ENCODE results near the gene MRTFB. TPM values are rescaled to one million over a fixed set of nuclear protein-coding genes. Genes with fewer than 3 reads are reported as not detected.

MRTFB gene
- total RNA-seq, 2 experiments from 2014 or later, result 12.5 to 13.6 TPM

- POLR2A ChIA-PET, result no interaction called here
- Mint-ChIP-seq H3K27ac (no peak overlapping the region), H3K9me3 (peaks cover 12% of the 10 kb centered on the region), H3K4me1 (peaks cover 1% of the 10 kb centered on the region), H3K4me3 (no peak overlapping the region), H3K27me3 (no peaks in the 10 kb centered on the region), H3K36me3 (ENCODE audit: low read depth) (peaks cover 12% of the 10 kb centered on the region)
- DNase-seq, result no peak
- CTCF ChIA-PET, result interaction anchor here (0.7 kb wide), 1 partner anchor 373 kb away, joined by 3 read pairs; the partner anchor contains the start of gene ERCC4
Measured at GRCh38 chr16:14292051-14292825, 221.1 kb downstream of the MRTFB start.

GRCh38 chr16:14296663-14297062 is 225.5 kb downstream of the MRTFB start:
- ChIA-PET POLR2A (no interaction called here), CTCF (no interaction called here)
- no peak overlapping the region for H3K27ac Mint-ChIP-seq
- H3K9me3 Mint-ChIP-seq, result no peaks in the 10 kb centered on the region
- no peaks in the 10 kb centered on the region for H3K36me3 Mint-ChIP-seq (ENCODE audit: low read depth)
- H3K4me3 Mint-ChIP-seq, result no peak overlapping the region
- peaks cover 13% of the 10 kb centered on the region for H3K27me3 Mint-ChIP-seq
- DNase-seq, result no peak
- H3K4me1 Mint-ChIP-seq, result peaks cover 10% of the 10 kb centered on the region

GRCh38 chr16:14298374-14299122 is 227.4 kb downstream of the MRTFB start:
- Mint-ChIP-seq H3K27ac (no peak overlapping the region), H3K9me3 (no peaks in the 10 kb centered on the region), H3K4me3 (no peak overlapping the region), H3K36me3 (ENCODE audit: low read depth) (no peaks in the 10 kb centered on the region), H3K27me3 (peaks cover 20% of the 10 kb centered on the region), H3K4me1 (peaks cover 11% of the 10 kb centered on the region)
- POLR2A ChIA-PET, result no interaction called here
- DNase-seq, result no peak
- CTCF ChIA-PET, result interaction anchor here (1.5 kb wide), 1 partner anchor 375 kb away, joined by 4 read pairs; no protein-coding TSS in a partner anchor

- CTCF ChIA-PET, result no interaction called here
- H3K27ac Mint-ChIP-seq, result no peak overlapping the region
- DNase-seq, result peak; percentile 26
- peaks cover 11% of the 10 kb centered on the region for H3K4me1 Mint-ChIP-seq
- H3K27me3 Mint-ChIP-seq, result peaks cover 36% of the 10 kb centered on the region
- POLR2A ChIA-PET, result interaction anchor here (1.5 kb wide), 1 partner anchor 381 kb away, joined by 4 read pairs; the partner anchor contains the start of gene ERCC4
- peak overlapping the region; percentile 61 for H3K4me3 Mint-ChIP-seq
- no peaks in the 10 kb centered on the region for H3K9me3 Mint-ChIP-seq
- no peaks in the 10 kb centered on the region for H3K36me3 Mint-ChIP-seq (ENCODE audit: low read depth)
Measured at GRCh38 chr16:14300705-14301168, 229.6 kb downstream of the MRTFB start.

GRCh38 chr16:14301169-14302030 is 230.3 kb downstream of the MRTFB start:
- ChIA-PET CTCF (interaction anchor here (0.9 kb wide), 1 partner anchor 52 kb away, joined by 3 read pairs; no protein-coding TSS in a partner anchor), POLR2A (interaction anchor here (1.5 kb wide), 1 partner anchor 382 kb away, joined by 4 read pairs; the partner anchor contains the start of gene ERCC4)
- Mint-ChIP-seq H3K4me1 (peaks cover 11% of the 10 kb centered on the region), H3K36me3 (ENCODE audit: low read depth) (no peaks in the 10 kb centered on the region), H3K4me3 (peak overlapping the region; percentile 61), H3K27ac (no peak overlapping the region), H3K9me3 (no peaks in the 10 kb centered on the region), H3K27me3 (peaks cover 36% of the 10 kb centered on the region)
- DNase-seq, result no peak

- peaks cover 36% of the 10 kb centered on the region for H3K27me3 Mint-ChIP-seq
- H3K36me3 Mint-ChIP-seq (ENCODE audit: low read depth), result no peaks in the 10 kb centered on the region
- peaks cover 11% of the 10 kb centered on the region for H3K4me1 Mint-ChIP-seq
- H3K4me3 Mint-ChIP-seq, result peak overlapping the region; percentile 60
- ChIA-PET CTCF (interaction anchor here (0.9 kb wide), 1 partner anchor 53 kb away, joined by 3 read pairs; no protein-coding TSS in a partner anchor), POLR2A (no interaction called here)
- no peak for DNase-seq
- no peak overlapping the region for H3K27ac Mint-ChIP-seq
- H3K9me3 Mint-ChIP-seq, result no peaks in the 10 kb centered on the region
Measured at GRCh38 chr16:14302031-14302398, 230.9 kb downstream of the MRTFB start.

- H3K27me3 Mint-ChIP-seq, result peaks cover 36% of the 10 kb centered on the region
- peaks cover 11% of the 10 kb centered on the region for H3K4me1 Mint-ChIP-seq
- H3K36me3 Mint-ChIP-seq (ENCODE audit: low read depth), result no peaks in the 10 kb centered on the region
- H3K9me3 Mint-ChIP-seq, result no peaks in the 10 kb centered on the region
- ChIA-PET CTCF (no interaction called here), POLR2A (no interaction called here)
- H3K27ac Mint-ChIP-seq, result no peak overlapping the region
- H3K4me3 Mint-ChIP-seq, result peak overlapping the region; percentile 60
- DNase-seq, result no peak
Measured at GRCh38 chr16:14302399-14303181, 231.5 kb downstream of the MRTFB start.

- Mint-ChIP-seq H3K4me1 (peaks cover 11% of the 10 kb centered on the region), H3K27ac (no peak overlapping the region), H3K9me3 (no peaks in the 10 kb centered on the region), H3K27me3 (peaks cover 36% of the 10 kb centered on the region), H3K36me3 (ENCODE audit: low read depth) (no peaks in the 10 kb centered on the region), H3K4me3 (peak overlapping the region; percentile 43)
- POLR2A ChIA-PET, result no interaction called here
- no peak for DNase-seq
- CTCF ChIA-PET, result no interaction called here
Measured at GRCh38 chr16:14303182-14303618, 232.1 kb downstream of the MRTFB start.

GRCh38 chr16:14303639-14304394 is 232.7 kb downstream of the MRTFB start:
- DNase-seq, result no peak
- peak overlapping the region; percentile 2 for H3K4me3 Mint-ChIP-seq
- no peak overlapping the region for H3K27ac Mint-ChIP-seq
- H3K36me3 Mint-ChIP-seq (ENCODE audit: low read depth), result no peaks in the 10 kb centered on the region
- H3K9me3 Mint-ChIP-seq, result no peaks in the 10 kb centered on the region
- CTCF ChIA-PET, result no interaction called here
- H3K4me1 Mint-ChIP-seq, result peaks cover 12% of the 10 kb centered on the region
- POLR2A ChIA-PET, result no interaction called here
- peaks cover 36% of the 10 kb centered on the region for H3K27me3 Mint-ChIP-seq

- H3K27me3 Mint-ChIP-seq, result peaks cover 36% of the 10 kb centered on the region
- ChIA-PET CTCF (no interaction called here), POLR2A (no interaction called here)
- H3K4me1 Mint-ChIP-seq, result peaks cover 19% of the 10 kb centered on the region
- no peak overlapping the region for H3K4me3 Mint-ChIP-seq
- no peak for DNase-seq
- H3K36me3 Mint-ChIP-seq (ENCODE audit: low read depth), result no peaks in the 10 kb centered on the region
- H3K9me3 Mint-ChIP-seq, result no peaks in the 10 kb centered on the region
- no peak overlapping the region for H3K27ac Mint-ChIP-seq
Measured at GRCh38 chr16:14304891-14305460, 233.9 kb downstream of the MRTFB start.

GRCh38 chr16:14306485-14307058 is 235.5 kb downstream of the MRTFB start:
- peaks cover 9% of the 10 kb centered on the region for H3K4me1 Mint-ChIP-seq
- H3K36me3 Mint-ChIP-seq (ENCODE audit: low read depth), result no peaks in the 10 kb centered on the region
- H3K27ac Mint-ChIP-seq, result no peak overlapping the region
- CTCF ChIA-PET, result no interaction called here
- H3K9me3 Mint-ChIP-seq, result no peaks in the 10 kb centered on the region
- peaks cover 23% of the 10 kb centered on the region for H3K27me3 Mint-ChIP-seq
- no peak for DNase-seq
- POLR2A ChIA-PET, result no interaction called here
- no peak overlapping the region for H3K4me3 Mint-ChIP-seq

All from activated CD4-positive, alpha-beta memory T cell treated with anti-CD3 and anti-CD28 coated beads, Interleukin-2, amount 10 ng/mL, durations not matched to agents 7 days and 5 days (primary cell).